Hepatocyte (in vitro differentiated cells): ENCODE results near the gene KCNIP2. TPM values are rescaled to one million over a fixed set of nuclear protein-coding genes. Genes with fewer than 3 reads are reported as not detected.

Source experiments
- DNase-seq: peaks from one replicate; pipeline ENCODE4 v3.0.0-alpha.2; 2016; ENCODE audit warnings: low spot score
- H2AFZ ChIP-seq: fragments of 200-600 bp; sonication (generic); 2 replicates; pipeline ENCODE4 v1.6.0; 2016; ENCODE audit warnings: antibody characterized with exemption, mild to moderate bottlenecking
- H3K27ac ChIP-seq: fragments of 200-600 bp; sonication (generic); 2 replicates; pipeline ENCODE4 v1.5.1; 2016; ENCODE audit warnings: mild to moderate bottlenecking
- H3K27me3 ChIP-seq: fragments of 200-600 bp; sonication (generic); 2 replicates; pipeline ENCODE4 v1.6.1; 2016
- H3K36me3 ChIP-seq: fragments of 200-600 bp; sonication (generic); replicated peaks from 2 replicates; pipeline ENCODE4 v1.5.1; 2016; ENCODE audit warnings: low read depth; ENCODE audit not compliant: insufficient read depth
- H3K4me1 ChIP-seq: fragments of 200-600 bp; sonication (generic); 2 replicates; pipeline ENCODE4 v1.5.1; 2016; ENCODE audit warnings: mild to moderate bottlenecking, moderate library complexity; ENCODE audit not compliant: insufficient read depth
- H3K4me2 ChIP-seq: fragments of 200-600 bp; sonication (generic); 2 replicates; pipeline ENCODE4 v1.6.0; 2016
- H3K4me3 ChIP-seq: fragments of 200-600 bp; sonication (generic); 2 replicates; pipeline ENCODE4 v1.5.1; 2016; ENCODE audit warnings: mild to moderate bottlenecking
- H3K79me2 ChIP-seq: fragments of 200-600 bp; sonication (generic); 2 replicates; pipeline ENCODE4 v1.6.0; 2017; ENCODE audit warnings: mild to moderate bottlenecking
- H3K9me2 ChIP-seq: fragments of 200-600 bp; sonication (generic); replicated peaks from 2 replicates; pipeline ENCODE4 v1.6.0; 2017; ENCODE audit warnings: mild to moderate bottlenecking; ENCODE audit not compliant: insufficient read depth
- H3K9me3 ChIP-seq: fragments of 200-600 bp; sonication (generic); 2 replicates; pipeline ENCODE4 v1.5.1; 2016; ENCODE audit warnings: low read depth, mild to moderate bottlenecking
- H4K20me1 ChIP-seq: fragments of 200-600 bp; sonication (generic); 2 replicates; pipeline ENCODE4 v1.6.0; 2016; ENCODE audit warnings: mild to moderate bottlenecking; ENCODE audit not compliant: insufficient read depth, poor library complexity, severe bottlenecking
- CTCF ChIP-seq: fragments of 200-600 bp; sonication (generic); IDR thresholded peaks from 2 replicates; pipeline ENCODE4 v1.5.1; 2016; ENCODE audit warnings: antibody characterized with exemption, mild to moderate bottlenecking; ENCODE audit not compliant: poor library complexity
- EZH2 ChIP-seq: fragments of 200-600 bp; sonication (generic); IDR thresholded peaks from 2 replicates; pipeline ENCODE4 v1.6.1; 2016; ENCODE audit warnings: antibody characterized with exemption, mild to moderate bottlenecking, borderline replicate concordance
- EZH2phosphoT487 ChIP-seq: fragments of 200-600 bp; sonication (generic); IDR thresholded peaks from one replicate; pipeline ENCODE4 v1.6.1; 2018; ENCODE audit warnings: antibody characterized with exemption, mild to moderate bottlenecking, low read depth, moderate library complexity; ENCODE audit not compliant: unreplicated experiment, severe bottlenecking
- WGBS: methylation state at CpG from one replicate; pipeline ENCODE4 v1.1.6; 2016; ENCODE audit warnings: low lambda C conversion rate; ENCODE audit errors: missing lambda C conversion rate; 5-methylcytosine and 5-hydroxymethylcytosine counted together
- polyA plus RNA-seq: library from polyadenylated mRNA; unstranded; fragments of >200 nt; fragmentation: Nextera tagmentation; extraction: Ambion mirVana; gene quantifications from 2 replicates; pipeline ENCODE4 v1.2.1, GENCODE V29; 2016
- total RNA-seq: library from RNA; depleted of rRNA; stranded (reverse); fragments of >200 nt; gene quantifications from 2 replicates; pipeline ENCODE4 v1.2.3, GENCODE V29; 2014

The KCNIP2 gene
- total and polyA plus RNA-seq, 2 experiments from 2014 or later: 0.87 to 1.0 TPM

GRCh38 chr10:101781655-101781983 lies 62.0 kb downstream of the KCNIP2 start:
- TF ChIP-seq EZH2phosphoT487: no peak
- TF ChIP-seq CTCF: no peak
- TF ChIP-seq EZH2: no peak
- no peaks in the 10 kb centered on the region for H3K9me3 ChIP-seq
- no peak overlapping the region for H3K4me2 ChIP-seq
- peaks cover 29% of the 10 kb centered on the region for H3K4me1 ChIP-seq
- H3K79me2 ChIP-seq: no peaks in the 10 kb centered on the region
- H3K27ac ChIP-seq: no peak overlapping the region
- no peaks in the 10 kb centered on the region for H4K20me1 ChIP-seq
- WGBS: 84% methylated on average over 7 of the region's 7 CpGs
- no peaks in the 10 kb centered on the region for H3K9me2 ChIP-seq
- no peak for DNase-seq
- H3K27me3 ChIP-seq: peaks cover 30% of the 10 kb centered on the region
- H3K36me3 ChIP-seq: no peaks in the 10 kb centered on the region
- H2AFZ ChIP-seq: no peak overlapping the region
- no peak overlapping the region for H3K4me3 ChIP-seq

- no peak overlapping the region for H3K4me3 ChIP-seq
- H3K79me2 ChIP-seq: no peaks in the 10 kb centered on the region
- no peaks in the 10 kb centered on the region for H3K36me3 ChIP-seq
- H3K27ac ChIP-seq: no peak overlapping the region
- TF ChIP-seq CTCF (peak; percentile 82), EZH2 (no peak)
- no peaks in the 10 kb centered on the region for H4K20me1 ChIP-seq
- 43% methylated on average over 14 of the region's 14 CpGs for WGBS
- H3K9me2 ChIP-seq: no peaks in the 10 kb centered on the region
- peak; percentile 84 for DNase-seq
- H3K9me3 ChIP-seq: no peaks in the 10 kb centered on the region
- H3K4me1 ChIP-seq: peaks cover 29% of the 10 kb centered on the region
- H2AFZ ChIP-seq: no peak overlapping the region
- peaks cover 34% of the 10 kb centered on the region for H3K27me3 ChIP-seq
- no peak overlapping the region for H3K4me2 ChIP-seq
Measured at GRCh38 chr10:101780818-101781654, 62.6 kb downstream of the KCNIP2 start.

GRCh38 chr10:101780187-101780817 lies 63.3 kb downstream of the KCNIP2 start:
- WGBS: 25% methylated on average over 17 of the region's 17 CpGs
- H3K4me1 ChIP-seq: peaks cover 32% of the 10 kb centered on the region
- no peaks in the 10 kb centered on the region for H3K9me3 ChIP-seq
- no peak overlapping the region for H3K4me3 ChIP-seq
- DNase-seq: no peak
- no peaks in the 10 kb centered on the region for H3K36me3 ChIP-seq
- no peaks in the 10 kb centered on the region for H4K20me1 ChIP-seq
- no peaks in the 10 kb centered on the region for H3K9me2 ChIP-seq
- no peak overlapping the region for H3K27ac ChIP-seq
- no peaks in the 10 kb centered on the region for H3K79me2 ChIP-seq
- H3K27me3 ChIP-seq: peaks cover 37% of the 10 kb centered on the region
- H3K4me2 ChIP-seq: peak overlapping the region; percentile 95
- no peak for TF ChIP-seq EZH2
- TF ChIP-seq EZH2phosphoT487: no peak
- no peak for TF ChIP-seq CTCF
- peak overlapping the region; percentile 50 for H2AFZ ChIP-seq
